HepG2 (cell line): ENCODE results near the gene TFPI. TPM values are rescaled to one million over a fixed set of nuclear protein-coding genes. Genes with fewer than 3 reads are reported as not detected.
A peak's percentile ranks its signal among the peaks of the same experiment; 100 is the strongest.

Experiments
- ATF7 ChIP-seq, 2 experiments: fragments of 450-650 bp in 1 of 2; sonication (generic) in 1 of 2; formaldehyde crosslinking in 1 of 2; IDR thresholded peaks; 2 replicates each; pipeline versions ENCODE4 v1.4.0 to v1.6.1; 2016 to 2020; ENCODE audit warnings: antibody characterized with exemption in 1 of 2, mild to moderate bottlenecking in 1 of 2, missing genetic modification reagents in 1 of 2
- DMAP1 ChIP-seq: IDR thresholded peaks from 2 replicates; pipeline ENCODE4 v1.6.1; 2016
- LCORL ChIP-seq, 2 experiments: fragments of 450-650 bp in 1 of 2; sonication (generic) in 1 of 2; formaldehyde crosslinking in 1 of 2; IDR thresholded peaks; 2 replicates each; pipeline versions ENCODE4 v1.5.0 to v1.6.1; 2017 to 2020; ENCODE audit warnings: antibody characterized with exemption in 1 of 2, missing genetic modification reagents in 1 of 2
- PAF1 ChIP-seq: IDR thresholded peaks from 2 replicates; pipeline ENCODE4 v1.6.1; 2016; ENCODE audit warnings: missing genetic modification reagents, missing compliant biosample characterization
- POGZ ChIP-seq: sonication (generic); formaldehyde crosslinking; IDR thresholded peaks from 2 replicates; pipeline ENCODE4 v1.4.0; 2020; ENCODE audit warnings: mild to moderate bottlenecking, missing genetic modification reagents
- RFX5 ChIP-seq: IDR thresholded peaks from 2 replicates; pipeline ENCODE4 v1.6.1; 2011; ENCODE audit warnings: low read depth, low read length, improper control_type of control experiment
- SNRNP70 ChIP-seq: fragments of 200-400 bp; formaldehyde crosslinking; IDR thresholded peaks from 2 replicates; pipeline ENCODE4 v1.6.1; 2017; ENCODE audit warnings: mild to moderate bottlenecking, low read depth, low read length, moderate library complexity
- SOX6 ChIP-seq, 2 experiments: fragments of 450-650 bp in 1 of 2; sonication (generic) in 1 of 2; formaldehyde crosslinking in 1 of 2; IDR thresholded peaks; 2 replicates each; pipeline versions ENCODE4 v1.4.0 to v1.6.1; 2017 to 2020; ENCODE audit warnings: antibody characterized with exemption in 1 of 2, mild to moderate bottlenecking in 1 of 2, missing genetic modification reagents in 1 of 2
- TARDBP ChIP-seq: sonication (generic); formaldehyde crosslinking; IDR thresholded peaks from 2 replicates; pipeline ENCODE4 v1.8.0; 2022; ENCODE audit warnings: mild to moderate bottlenecking, missing genetic modification reagents
- TFE3 ChIP-seq: IDR thresholded peaks from 2 replicates; pipeline ENCODE4 v1.6.1; 2016
- THYN1 ChIP-seq: sonication (generic); formaldehyde crosslinking; IDR thresholded peaks from 2 replicates; pipeline ENCODE4 v1.8.1; 2023; ENCODE audit warnings: low read depth, mild to moderate bottlenecking, moderate library complexity, missing genetic modification reagents, borderline replicate concordance
- ZNF24 ChIP-seq: fragments of 450-650 bp; IDR thresholded peaks from 2 replicates; pipeline ENCODE4 v1.6.1; 2017; ENCODE audit warnings: antibody characterized with exemption, mild to moderate bottlenecking
- ZNF282 ChIP-seq: fragments of 450-650 bp; IDR thresholded peaks from 2 replicates; pipeline ENCODE4 v1.6.1; 2018; ENCODE audit not compliant: partially characterized antibody
- ZNF333 ChIP-seq: sonication (generic); formaldehyde crosslinking; IDR thresholded peaks from 2 replicates; pipeline ENCODE4 v1.4.0; 2020; ENCODE audit warnings: mild to moderate bottlenecking, missing genetic modification reagents, borderline replicate concordance
- ZNF563 ChIP-seq: sonication (generic); formaldehyde crosslinking; IDR thresholded peaks from 2 replicates; pipeline ENCODE4 v1.8.0; 2022; ENCODE audit warnings: mild to moderate bottlenecking, moderate library complexity, missing genetic modification reagents
- ZNF703 ChIP-seq: sonication (generic); formaldehyde crosslinking; IDR thresholded peaks from 2 replicates; pipeline ENCODE4 v1.5.1; 2020; ENCODE audit warnings: missing genetic modification reagents, mild to moderate bottlenecking, moderate library complexity, borderline replicate concordance
- ZNF879 ChIP-seq: sonication (generic); formaldehyde crosslinking; IDR thresholded peaks from 2 replicates; pipeline ENCODE4 v1.8.1; 2023; ENCODE audit warnings: missing genetic modification reagents
- polyA plus RNA-seq, 8 experiments: library from polyadenylated mRNA; depleted of rRNA in 3 of 8; stranded (reverse) in 7 of 8; unstranded in 1 of 8; fragments of >200 nt; fragmentation: Illumina TruSeq in 4 of 8; extraction: Trizol in 4 of 8; gene quantifications; 2 replicates each; pipeline versions ENCODE4 v1.2.1 to v1.2.3, GENCODE V29; 2011 to 2016; ENCODE audit warnings: low read depth in 4 of 8, missing spikeins in 1 of 8, mixed read lengths in 1 of 8; ENCODE audit not compliant: insufficient read depth in 1 of 8
- total RNA-seq, 5 experiments: library from RNA; depleted of rRNA; stranded (reverse); fragments of >200 nt; fragmentation: Illumina TruSeq; extraction: Trizol; gene quantifications; 2 replicates each; pipeline ENCODE4 v1.2.3, GENCODE V29; 2016; ENCODE audit warnings: low read depth in 1 of 5
- TF ChIP-seq, protein P1 (sequence below): sonication (generic); formaldehyde crosslinking; IDR thresholded peaks from 2 replicates; pipeline ENCODE4 v1.8.0; 2022; ENCODE audit warnings: mild to moderate bottlenecking, missing genetic modification reagents, moderate library complexity
- TF ChIP-seq, protein P2 (sequence below): sonication (generic); formaldehyde crosslinking; IDR thresholded peaks from 2 replicates; pipeline ENCODE4 v1.8.0; 2022; ENCODE audit warnings: missing genetic modification reagents, low read depth, mild to moderate bottlenecking, borderline replicate concordance
- TF ChIP-seq, protein P3 (sequence below): IDR thresholded peaks from 2 replicates; pipeline ENCODE4 v1.6.1; 2016; ENCODE audit warnings: control low read depth

The TFPI gene
- total and polyA plus RNA-seq, 2 of the 13 experiments (the other 11 are each of a cell fraction or from before 2014, with no cell fraction given), result 301 to 436 TPM

GRCh38 chr2:187532333-187533120 lies 21.7 kb downstream of the TFPI start (continued):
- TF ChIP-seq TFE3 (no peak), SOX6 (IDR thresholded peaks at IDR 0.05) (no peak), SOX6 (CRISPR knock-in tag; IDR thresholded peaks at IDR 0.05) (peak; percentile 46; the same call in 1 of the 2 replicates), ZNF879 (CRISPR knock-in tag) (no peak), ZNF282 (no peak), ZNF24 (no peak), LCORL (IDR thresholded peaks at IDR 0.05) (no peak), LCORL (CRISPR knock-in tag; IDR thresholded peaks at IDR 0.05) (no peak), THYN1 (CRISPR knock-in tag) (no peak), PAF1 (CRISPR knock-in tag) (0 out of 2 replicates have a peak, but pooled peaks have one; percentile 53), ZNF563 (CRISPR knock-in tag) (0 out of 2 replicates have a peak, but pooled peaks have one; percentile 17), ZNF333 (CRISPR knock-in tag) (0 out of 2 replicates have a peak, but pooled peaks have one; percentile 61), SNRNP70 (no peak), DMAP1 (no peak), RFX5 (no peak), ZNF703 (CRISPR knock-in tag) (0 out of 2 replicates have a peak, but pooled peaks have one; percentile 38), TARDBP (CRISPR knock-in tag) (no peak), POGZ (CRISPR knock-in tag) (peak; percentile 57; the same call in 1 of the 2 replicates), ATF7 (IDR thresholded peaks at IDR 0.05) (no peak), ATF7 (CRISPR knock-in tag; IDR thresholded peaks at IDR 0.05) (no peak)
- TF ChIP-seq, protein P1, sequence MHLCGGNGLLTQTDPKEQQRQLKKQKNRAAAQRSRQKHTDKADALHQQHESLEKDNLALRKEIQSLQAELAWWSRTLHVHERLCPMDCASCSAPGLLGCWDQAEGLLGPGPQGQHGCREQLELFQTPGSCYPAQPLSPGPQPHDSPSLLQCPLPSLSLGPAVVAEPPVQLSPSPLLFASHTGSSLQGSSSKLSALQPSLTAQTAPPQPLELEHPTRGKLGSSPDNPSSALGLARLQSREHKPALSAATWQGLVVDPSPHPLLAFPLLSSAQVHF (CRISPR knock-in tag), result no peak
- TF ChIP-seq, protein P2, sequence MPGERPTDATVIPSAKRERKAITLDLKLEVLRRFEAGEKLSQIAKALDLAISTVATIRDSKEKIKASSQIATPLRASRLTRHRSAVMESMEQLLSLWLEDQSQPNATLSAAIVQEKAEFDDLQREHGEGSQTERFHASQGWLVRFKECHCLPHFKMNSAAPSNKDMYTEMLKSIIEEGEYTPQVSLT (CRISPR knock-in tag), result no peak
- TF ChIP-seq, protein P3, sequence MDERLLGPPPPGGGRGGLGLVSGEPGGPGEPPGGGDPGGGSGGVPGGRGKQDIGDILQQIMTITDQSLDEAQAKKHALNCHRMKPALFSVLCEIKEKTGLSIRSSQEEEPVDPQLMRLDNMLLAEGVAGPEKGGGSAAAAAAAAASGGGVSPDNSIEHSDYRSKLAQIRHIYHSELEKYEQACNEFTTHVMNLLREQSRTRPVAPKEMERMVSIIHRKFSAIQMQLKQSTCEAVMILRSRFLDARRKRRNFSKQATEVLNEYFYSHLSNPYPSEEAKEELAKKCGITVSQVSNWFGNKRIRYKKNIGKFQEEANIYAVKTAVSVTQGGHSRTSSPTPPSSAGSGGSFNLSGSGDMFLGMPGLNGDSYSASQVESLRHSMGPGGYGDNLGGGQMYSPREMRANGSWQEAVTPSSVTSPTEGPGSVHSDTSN (CRISPR knock-in tag), result no peak
